Stimulated activated CD8-positive, alpha-beta memory T cell treated with anti-CD3 and anti-CD28 coated beads, Interleukin-12 subunit alpha, Interleukin-12 subunit beta, amount 100 ng/mL, for 1 hour (primary cell): ENCODE data around the gene ANKRD2.

Experiments
- DNase-seq: peaks from one replicate; pipeline ENCODE4 v3.0.0-alpha.2; 2020; ENCODE audit warnings: low read depth

The ANKRD2 gene

DNA sequence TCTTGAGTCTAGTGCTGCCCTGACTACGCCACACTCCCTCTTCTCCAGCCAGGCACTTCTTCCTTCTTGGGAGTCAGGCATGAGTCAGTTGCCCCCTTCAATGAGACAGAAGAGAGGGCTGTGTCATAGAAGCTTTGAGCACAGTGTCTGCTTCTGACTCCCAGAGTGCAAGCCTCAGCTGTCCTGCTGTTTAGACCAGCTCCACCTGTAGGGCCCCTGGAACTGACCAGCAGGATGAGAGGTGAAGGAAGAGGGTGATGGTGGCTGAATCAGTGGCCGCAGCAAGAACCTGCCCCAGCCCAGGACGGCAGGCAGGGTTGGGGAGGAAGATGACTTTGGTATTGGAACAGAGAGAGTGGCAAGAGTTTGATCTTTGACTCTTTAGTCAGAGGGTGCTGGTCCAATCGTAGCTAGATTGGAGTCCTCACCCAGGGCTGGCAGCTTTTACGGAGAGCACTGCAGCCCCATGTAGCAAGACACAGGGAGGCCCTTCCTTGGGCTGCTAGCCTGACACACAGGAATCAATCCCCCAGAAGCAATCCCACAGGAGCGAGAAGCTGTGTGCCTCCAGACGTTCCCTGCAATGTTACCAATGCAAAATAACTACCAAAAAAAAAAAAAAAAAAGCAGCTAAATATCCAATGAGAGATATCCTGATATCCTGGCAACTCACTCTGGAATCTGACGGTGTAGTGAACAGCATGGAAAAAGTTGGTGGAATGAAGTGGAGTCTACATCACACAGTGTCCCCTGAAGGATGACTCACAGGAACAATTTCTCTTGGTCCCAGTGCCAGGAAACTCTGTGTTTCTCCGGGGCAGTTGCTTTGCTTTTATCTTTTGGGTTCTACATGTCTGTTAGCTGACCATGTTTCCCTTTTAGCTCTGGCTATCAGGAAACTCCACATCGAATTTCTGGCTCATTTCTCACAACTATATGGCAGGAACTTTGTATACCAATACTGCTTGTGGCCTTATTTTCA is 23.8 kb downstream of the ANKRD2 start:
- no peak for DNase-seq

DNA sequence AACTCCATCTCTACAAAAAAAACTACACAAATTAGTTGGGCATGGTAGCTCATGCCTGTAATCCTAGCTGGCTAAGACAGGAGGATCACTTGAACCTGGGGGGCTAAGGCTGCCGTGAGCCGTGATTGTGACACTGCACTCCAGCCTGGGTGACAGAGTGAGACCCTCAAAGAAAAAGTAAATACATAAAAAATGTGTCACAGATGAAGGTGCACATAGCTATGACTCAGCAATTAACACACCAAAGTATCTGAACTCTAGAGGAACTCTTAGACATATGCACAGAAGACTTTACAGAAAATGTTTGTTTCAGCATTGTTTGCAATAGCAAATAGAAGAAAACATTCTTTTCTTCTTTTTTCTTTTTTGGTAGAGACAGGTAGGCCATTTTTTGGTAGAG is 25.2 kb downstream of the ANKRD2 start:
- no peak for DNase-seq

DNA sequence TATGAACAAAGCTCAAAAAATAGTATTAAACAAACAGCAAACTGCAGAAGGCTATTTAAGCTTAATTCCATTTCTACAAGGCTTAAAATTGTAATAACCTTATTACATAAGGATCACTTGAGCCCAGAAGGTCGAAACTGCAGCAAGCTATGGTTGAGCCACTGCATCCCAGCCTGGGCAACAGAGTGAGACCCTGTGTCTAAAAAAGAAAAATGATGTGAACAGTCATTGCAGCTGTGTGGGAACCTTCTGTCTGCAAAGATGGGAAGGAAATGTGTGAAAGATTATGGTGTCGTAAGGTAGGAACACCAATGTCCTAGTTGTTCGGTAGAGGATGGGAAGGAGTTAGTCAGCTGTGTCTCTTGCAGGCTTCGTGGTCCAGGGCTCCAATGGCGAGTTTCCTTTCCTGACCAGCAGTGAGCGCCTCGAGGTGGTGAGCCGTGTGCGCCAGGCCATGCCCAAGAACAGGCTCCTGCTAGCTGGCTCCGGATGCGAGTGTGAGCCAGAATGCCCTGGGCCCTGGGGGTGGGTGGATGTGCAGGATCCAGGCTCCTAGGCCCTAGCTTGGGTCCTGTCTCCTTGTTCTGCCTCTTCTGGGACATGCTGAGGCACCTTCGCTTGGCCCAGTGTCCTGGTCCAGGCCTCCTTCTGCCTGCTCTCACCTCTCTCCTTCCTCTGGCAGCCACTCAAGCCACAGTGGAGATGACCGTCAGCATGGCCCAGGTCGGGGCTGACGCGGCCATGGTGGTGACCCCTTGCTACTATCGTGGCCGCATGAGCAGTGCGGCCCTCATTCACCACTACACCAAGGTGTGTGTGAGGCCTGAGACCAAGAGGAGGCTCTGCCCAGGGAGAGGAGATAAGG is 26.1 kb downstream of the ANKRD2 start:
- no peak for DNase-seq

DNA sequence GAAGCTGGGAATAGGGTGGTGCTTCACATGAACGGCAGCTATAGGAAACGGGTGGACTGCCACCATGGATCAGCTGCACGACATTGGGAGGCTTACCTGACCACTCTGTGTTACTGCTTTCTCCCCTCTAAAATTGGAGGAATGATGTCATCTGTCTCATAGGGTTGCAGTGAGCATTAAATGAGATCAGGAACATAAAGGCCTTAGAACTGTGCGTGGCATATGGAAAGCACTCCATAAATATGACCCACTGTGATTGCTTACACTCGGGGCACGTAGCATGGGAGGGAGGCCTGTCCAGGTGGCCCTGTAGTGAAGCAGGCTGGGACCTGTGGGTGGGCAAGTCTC is 26.7 kb downstream of the ANKRD2 start:
- DNase-seq = no peak

DNA sequence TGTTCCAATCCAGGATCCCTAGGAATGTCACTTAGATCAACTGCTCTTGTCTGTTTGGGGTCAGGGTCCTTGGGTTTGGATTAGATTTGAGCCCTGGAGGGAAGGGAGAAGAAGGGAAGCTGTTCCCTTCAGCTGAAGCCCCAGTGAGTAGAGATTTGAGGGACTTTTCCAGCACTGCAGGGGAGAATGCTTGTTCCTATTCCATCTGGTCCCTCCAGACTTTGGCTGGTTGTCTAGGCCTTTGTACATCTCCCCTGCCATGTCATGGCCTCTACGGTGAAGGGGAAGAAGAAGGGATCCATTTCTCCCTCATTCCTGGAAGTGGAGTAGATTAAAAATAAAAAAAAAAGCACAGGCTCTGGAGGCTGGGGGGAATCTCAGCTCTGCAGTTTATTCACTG is 28.0 kb downstream of the ANKRD2 start:
- no peak for DNase-seq

DNA sequence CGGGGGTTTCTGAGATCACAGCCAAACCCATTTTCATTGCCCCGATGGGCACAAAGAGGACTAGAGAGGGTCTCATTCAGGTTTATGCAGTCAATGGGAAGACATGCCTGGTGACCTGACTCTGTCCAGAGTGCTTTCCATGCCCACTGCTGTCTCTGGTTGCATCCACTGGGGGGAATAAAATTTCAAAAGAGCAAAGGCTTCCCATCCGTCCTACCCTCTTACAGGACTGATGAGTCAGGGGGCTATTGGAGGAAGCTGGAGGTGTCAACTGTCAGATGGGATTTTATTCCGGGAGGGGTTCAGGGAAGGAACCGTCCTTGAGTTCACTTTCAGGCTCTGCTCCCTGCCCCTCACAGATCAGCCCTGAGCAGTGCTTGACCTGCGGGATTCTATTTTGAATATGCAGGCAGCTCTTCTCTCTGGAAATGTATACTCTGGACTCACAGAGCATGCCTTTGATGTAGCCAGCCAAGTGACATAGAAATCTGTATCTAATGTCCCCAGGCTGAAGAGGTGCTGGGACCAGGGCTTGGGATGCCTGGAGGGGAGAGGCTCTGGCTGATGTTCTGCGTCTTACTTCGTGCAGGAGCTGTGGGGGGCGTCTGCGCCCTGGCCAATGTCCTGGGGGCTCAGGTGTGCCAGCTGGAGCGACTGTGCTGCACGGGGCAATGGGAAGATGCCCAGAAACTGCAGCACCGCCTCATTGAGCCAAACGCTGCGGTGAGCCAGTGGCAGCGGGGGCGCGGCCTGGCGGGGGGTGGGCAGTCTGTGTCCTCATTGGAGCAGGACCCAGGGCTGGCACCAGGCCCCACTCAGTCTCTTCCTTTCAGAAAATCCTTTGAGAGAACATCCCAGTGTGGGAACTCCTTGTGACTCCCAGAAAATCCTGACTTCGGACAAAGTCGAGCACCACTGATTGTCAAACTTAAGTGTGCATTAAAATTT is 29.0 kb downstream of the ANKRD2 start:
- DNase-seq = no peak

DNA sequence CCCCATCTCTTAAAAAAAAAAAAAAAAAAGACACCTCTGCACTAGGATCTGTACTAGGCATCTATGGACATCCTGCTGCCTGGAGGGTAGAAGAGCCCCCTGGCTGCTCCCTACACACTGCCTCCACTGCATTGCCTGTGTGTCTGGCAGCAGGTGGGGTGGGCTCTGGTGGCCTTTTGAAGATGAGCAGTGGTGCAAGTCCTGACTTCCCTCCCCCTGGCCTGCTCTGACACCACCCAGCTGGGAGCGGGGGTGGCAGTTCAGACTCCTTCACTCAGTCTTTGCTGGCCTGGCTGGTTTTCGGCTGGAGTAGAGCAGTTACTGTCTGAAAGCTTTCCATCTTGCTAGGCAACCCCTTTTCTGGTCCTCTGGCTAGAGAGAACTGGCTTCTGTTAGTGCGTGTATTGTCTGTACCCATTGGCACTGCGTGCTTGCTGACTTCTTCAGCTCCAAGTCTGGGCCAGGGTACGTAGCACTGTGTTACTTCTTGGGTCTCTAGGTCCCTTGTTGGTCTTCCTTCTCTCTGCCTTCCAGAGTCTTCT is 34.6 kb downstream of the ANKRD2 start:
- DNase-seq = no peak

DNA sequence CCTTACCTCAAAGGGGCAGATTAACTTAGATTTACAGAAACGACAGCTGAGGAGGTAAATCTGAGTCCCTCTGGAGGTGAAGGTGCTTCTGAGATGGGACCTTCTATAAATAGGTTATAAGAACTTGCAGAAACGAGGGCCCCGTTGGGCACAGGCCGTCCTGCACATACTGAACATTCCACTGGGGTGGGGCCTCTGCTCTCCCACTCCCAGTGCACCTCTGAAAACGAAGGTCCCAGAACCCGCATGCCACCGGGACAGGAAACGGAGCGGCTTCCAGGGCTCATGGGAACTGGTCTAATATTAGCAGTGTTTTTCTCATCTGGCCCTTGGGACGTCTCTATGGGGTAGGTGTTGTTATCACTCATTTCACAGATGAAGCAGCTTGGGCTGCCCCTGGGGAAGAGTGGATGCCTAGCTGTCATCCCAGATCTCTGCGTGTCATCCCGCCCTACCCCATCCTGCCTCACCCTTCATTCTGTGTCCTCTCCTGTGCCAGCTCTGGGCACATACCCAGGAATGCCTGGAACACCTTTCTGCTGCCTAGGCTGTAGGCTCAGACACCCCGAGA is 36.5 kb downstream of the ANKRD2 start:
- DNase-seq = no peak

DNA sequence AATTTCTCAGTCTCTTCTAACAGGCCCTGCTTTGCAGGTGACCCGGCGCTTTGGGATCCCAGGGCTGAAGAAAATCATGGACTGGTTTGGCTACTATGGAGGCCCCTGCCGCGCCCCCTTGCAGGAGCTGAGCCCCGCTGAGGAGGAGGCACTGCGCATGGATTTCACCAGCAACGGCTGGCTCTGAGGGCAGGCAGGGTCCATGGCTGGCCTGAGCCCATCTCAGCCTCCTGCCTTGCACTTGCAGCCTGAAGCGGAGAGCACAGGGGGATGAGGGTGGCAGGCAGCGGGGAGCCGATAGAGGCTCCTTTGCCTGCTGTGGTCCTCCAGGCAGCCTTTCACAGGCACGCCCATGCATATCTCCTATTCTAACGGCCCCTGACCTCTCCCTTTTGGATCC is 38.9 kb downstream of the ANKRD2 start:
- DNase-seq = no peak

DNA sequence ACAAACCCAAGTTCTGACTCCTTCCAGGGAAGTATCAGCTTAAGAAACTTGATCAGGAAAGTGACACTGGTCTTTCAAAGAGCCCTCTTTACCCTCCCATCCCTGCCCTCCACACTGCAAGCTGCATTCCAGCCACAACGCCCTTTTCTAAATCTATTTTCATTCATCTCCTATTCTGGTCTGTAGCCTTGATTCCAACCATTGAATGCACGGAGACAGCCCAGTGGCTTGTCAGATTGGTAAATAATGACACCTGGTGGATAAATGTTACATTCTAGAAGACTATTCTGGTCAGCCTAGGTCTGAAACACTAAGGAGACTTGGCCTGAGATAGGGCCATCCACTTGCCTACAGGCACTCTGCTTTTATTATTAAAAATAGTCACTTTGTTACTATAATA is 39.8 kb downstream of the ANKRD2 start:
- no peak for DNase-seq

DNA sequence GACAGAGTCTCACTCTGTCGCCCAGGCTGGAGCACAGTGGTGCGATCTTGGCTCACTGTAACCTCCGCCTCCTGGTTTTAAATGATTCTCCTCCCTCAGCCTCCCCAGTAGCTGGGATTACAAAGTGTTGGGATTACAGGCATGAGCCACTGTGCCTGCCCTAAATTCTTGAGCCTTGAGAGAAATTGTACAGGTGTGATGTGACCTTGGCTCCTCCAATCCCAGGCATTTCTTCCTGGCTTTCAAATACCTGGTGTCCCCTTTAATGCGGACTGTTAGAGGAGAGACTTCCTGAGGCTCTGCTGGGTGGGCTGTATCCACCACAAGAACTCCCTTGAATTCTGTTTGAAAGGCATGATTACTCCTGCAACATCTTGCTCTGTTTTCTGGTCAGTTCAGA is 45.7 kb downstream of the ANKRD2 start:
- DNase-seq = no peak

DNA sequence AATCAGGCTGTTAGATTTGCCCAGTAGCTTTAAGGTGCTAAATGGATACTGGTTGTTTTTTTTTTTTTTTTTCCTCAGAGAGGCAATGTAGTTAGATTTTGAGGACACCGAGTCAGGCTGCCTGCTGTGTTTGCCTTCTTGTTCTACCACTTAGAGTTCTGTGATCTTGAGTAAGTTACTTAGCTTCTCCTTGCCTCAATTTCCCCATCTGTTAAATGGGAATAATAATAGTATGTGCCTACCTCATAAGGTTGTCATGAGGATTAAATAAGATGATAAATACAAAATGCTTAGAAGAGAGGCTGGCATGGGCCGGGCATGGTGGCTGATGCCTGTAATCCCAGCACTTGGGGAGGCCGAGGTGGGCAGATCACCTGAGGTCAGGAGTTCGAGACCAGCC is 46.2 kb downstream of the ANKRD2 start:
- no peak for DNase-seq

DNA sequence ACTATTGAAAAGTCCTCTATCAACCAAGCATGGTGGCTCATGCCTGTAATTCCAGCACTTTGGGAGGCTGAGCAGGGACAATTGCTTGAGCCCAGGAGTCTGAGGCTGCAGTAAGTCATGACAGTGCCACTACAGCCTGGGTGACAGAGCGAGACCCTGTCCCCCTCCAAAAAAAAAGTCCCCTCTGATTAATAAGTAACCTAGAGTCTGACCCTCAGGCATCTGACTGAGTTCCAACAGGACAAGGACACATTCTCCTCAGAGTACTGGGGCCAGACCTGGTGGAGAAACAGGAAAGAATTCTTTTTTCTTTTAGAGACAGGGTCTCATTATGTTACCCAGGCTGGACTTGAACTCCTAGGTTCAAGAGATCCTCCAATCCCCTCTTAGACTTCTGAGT is 50.7 kb downstream of the ANKRD2 start:
- no peak for DNase-seq

DNA sequence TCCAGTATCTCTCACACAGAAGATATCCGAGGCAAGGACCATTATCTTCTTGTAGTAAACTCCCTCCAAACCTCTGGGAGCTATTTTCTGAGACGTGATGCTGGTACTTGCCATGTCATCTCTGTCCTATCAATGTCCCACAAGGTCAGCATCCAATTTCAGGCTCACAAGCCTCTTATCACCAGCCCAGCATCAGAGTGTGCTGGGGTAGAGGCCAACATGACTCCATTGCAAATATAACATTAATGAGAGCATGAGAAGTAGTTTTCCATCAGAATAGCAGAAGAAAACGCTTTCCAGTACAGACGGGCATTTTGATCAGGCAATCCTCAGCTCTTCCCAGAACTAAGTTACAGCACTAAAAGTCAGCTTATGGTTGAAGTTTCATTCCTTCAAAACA is 55.2 kb downstream of the ANKRD2 start:
- no peak for DNase-seq

DNA sequence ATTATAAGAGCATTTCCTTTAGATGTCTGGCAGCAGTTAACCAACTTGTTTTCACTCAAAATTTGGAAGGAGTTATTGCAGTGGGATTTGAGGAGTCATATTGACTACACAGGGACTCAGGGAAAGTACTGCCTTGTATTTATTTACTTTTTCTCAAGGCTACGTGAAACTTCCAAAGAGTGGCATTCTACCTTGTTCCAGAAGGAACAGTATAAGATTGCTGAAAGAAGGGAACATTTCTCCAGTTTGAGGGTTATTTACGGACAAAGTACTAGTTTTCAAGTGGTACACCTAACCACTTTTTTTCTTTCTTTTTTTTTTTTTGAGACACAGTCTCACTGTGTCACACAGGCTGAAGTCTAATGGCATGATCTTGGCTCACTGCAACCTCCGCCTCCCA is 55.6 kb downstream of the ANKRD2 start:
- no peak for DNase-seq

DNA sequence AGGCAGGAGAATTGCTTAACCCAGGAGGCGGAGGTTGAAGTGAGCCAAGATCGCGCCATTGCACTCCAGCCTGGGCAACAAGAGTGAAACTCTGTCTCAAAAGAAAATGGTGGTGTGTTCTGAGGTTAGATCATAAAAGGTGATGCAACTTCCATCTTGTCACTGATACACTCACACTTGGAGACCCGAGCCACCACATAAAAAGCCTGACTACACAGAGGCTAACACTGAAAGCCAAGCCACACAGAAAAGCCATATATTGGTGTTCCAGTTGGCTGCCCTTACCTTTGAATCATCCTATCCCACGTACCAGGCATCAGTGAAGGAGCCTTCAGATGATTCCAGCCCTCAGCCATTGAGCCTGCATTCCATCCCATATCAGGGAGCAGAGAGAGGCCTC is 56.7 kb downstream of the ANKRD2 start:
- no peak for DNase-seq

DNA sequence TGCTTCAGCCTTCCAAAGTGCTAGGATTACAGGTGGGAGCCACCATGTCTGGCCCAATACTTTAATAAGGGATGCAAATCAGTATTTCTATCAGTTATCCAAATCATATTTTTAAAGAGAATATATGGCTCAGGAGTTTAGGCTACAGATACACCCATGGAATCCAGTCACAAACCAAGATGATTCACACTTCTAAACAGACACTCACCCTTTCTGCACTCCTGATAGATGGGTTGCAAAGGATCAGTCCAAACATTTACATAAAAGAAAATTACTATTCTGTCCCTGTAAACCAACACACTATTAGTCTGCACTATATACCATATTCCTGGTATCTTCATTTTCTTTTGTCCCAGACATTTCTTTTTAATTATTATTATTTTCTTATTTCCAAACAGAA is 58.5 kb downstream of the ANKRD2 start:
- DNase-seq = no peak

DNA sequence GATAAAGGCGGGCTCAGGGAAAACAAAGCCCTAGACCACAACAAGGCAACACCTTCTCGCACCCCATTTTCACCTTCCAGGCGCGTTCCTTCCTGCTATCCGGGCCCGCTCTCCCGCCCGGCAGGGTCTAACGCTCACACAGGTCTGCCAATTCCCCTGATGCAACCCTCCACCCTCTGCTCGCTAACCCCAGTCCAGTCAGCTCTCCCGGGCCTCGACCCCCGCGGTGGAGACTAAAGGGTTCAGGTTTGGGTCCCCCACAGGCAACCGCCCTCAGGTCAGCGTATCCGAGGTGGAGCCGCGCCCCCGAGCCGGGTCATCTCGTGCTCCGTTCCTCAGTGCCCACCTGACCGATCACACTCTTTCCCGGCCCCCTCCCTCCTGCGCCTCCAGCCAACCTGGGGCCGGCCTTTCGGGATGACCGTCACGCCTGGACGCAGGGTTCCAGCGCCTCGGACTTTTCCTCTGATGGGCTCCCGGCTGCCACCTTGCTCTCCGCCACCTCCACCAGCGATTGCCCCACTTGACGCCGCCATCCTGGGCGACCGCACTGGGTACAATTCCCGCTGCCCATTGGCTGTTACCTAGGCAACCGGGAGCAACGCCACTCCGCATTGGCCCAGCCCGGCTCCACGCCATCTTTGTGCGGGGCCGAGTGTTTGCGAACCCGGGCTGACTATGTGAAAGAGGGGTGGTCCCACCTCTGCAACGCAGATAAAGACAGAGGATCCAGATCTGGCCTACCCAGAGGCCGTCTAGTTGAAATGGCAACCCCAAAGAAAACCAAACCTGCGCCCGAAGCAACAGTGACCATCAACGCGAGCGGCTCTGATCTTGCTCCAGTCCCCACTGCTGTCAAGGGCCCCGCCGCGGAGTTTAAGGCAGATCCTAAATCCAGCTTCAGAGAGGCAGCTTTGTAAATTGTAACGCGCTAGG is 60.6 kb downstream of the ANKRD2 start, which contains the start of gene MORN4:
TSS of gene MORN4 (minus strand) at position 552 of the 936 bp plus-strand sequence. CDS start 13,847 bp downstream, outside the sequence.
- peak; percentile 77 for DNase-seq
